Osteocyte (in vitro differentiated cells): Measurements from ENCODE around the gene ZNF343. TPM values are rescaled to one million over a fixed set of nuclear protein-coding genes. Genes with fewer than 3 reads are reported as not detected.
A peak's percentile ranks its signal among the peaks of the same experiment; 100 is the strongest.

Source experiments
- DNase-seq: peaks from one replicate; pipeline ENCODE4 v3.0.0; 2021; ENCODE audit warnings: mixed read lengths; ENCODE audit not compliant: unreplicated experiment; ENCODE audit errors: extremely low spot score
- H3K27ac Mint-ChIP-seq: one replicate; pipeline ENCODE4 v1.8.0; 2021; ENCODE audit warnings: mild to moderate bottlenecking, mixed read lengths; ENCODE audit not compliant: unreplicated experiment
- H3K27me3 Mint-ChIP-seq: one replicate; pipeline ENCODE4 v1.8.0; 2021; ENCODE audit warnings: mixed read lengths; ENCODE audit not compliant: unreplicated experiment
- H3K36me3 Mint-ChIP-seq: one replicate; pipeline ENCODE4 v1.8.0; 2021; ENCODE audit warnings: mixed read lengths; ENCODE audit not compliant: unreplicated experiment
- H3K4me1 Mint-ChIP-seq: one replicate; pipeline ENCODE4 v1.8.0; 2021; ENCODE audit warnings: mixed read lengths; ENCODE audit not compliant: unreplicated experiment
- H3K4me3 Mint-ChIP-seq: one replicate; pipeline ENCODE4 v1.8.0; 2021; ENCODE audit warnings: mild to moderate bottlenecking, moderate library complexity, mixed read lengths; ENCODE audit not compliant: unreplicated experiment
- H3K9me3 Mint-ChIP-seq: one replicate; pipeline ENCODE4 v1.8.0; 2021; ENCODE audit warnings: mixed read lengths; ENCODE audit not compliant: unreplicated experiment
- total RNA-seq: library from RNA; stranded (reverse); gene quantifications from 2 replicates; pipeline ENCODE4 v1.2.1, GENCODE V29; 2021
- TF ChIP-seq, protein P1 (sequence below): fragments of 200-600 bp; sonication (generic); IDR thresholded peaks from 2 replicates; pipeline ENCODE4 v1.5.0; 2021; ENCODE audit warnings: antibody characterized with exemption, mild to moderate bottlenecking, moderate library complexity

The ZNF343 gene
- total RNA-seq, 1 donor from 2014 or later, result 11.4 TPM

- H3K9me3 Mint-ChIP-seq, result no peaks in the 10 kb centered on the region
- peak overlapping the region; percentile 98 for H3K27ac Mint-ChIP-seq
- no peak for DNase-seq
- H3K4me1 Mint-ChIP-seq, result peaks cover 33% of the 10 kb centered on the region
- H3K4me3 Mint-ChIP-seq, result peak overlapping the region; percentile 97
- no peaks in the 10 kb centered on the region for H3K27me3 Mint-ChIP-seq
- TF ChIP-seq, protein P1, sequence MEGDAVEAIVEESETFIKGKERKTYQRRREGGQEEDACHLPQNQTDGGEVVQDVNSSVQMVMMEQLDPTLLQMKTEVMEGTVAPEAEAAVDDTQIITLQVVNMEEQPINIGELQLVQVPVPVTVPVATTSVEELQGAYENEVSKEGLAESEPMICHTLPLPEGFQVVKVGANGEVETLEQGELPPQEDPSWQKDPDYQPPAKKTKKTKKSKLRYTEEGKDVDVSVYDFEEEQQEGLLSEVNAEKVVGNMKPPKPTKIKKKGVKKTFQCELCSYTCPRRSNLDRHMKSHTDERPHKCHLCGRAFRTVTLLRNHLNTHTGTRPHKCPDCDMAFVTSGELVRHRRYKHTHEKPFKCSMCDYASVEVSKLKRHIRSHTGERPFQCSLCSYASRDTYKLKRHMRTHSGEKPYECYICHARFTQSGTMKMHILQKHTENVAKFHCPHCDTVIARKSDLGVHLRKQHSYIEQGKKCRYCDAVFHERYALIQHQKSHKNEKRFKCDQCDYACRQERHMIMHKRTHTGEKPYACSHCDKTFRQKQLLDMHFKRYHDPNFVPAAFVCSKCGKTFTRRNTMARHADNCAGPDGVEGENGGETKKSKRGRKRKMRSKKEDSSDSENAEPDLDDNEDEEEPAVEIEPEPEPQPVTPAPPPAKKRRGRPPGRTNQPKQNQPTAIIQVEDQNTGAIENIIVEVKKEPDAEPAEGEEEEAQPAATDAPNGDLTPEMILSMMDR, result no peak
- peaks cover 24% of the 10 kb centered on the region for H3K36me3 Mint-ChIP-seq
Measured at GRCh38 chr20:2469991-2470422, 38.7 kb downstream of the ZNF343 start.

DNA sequence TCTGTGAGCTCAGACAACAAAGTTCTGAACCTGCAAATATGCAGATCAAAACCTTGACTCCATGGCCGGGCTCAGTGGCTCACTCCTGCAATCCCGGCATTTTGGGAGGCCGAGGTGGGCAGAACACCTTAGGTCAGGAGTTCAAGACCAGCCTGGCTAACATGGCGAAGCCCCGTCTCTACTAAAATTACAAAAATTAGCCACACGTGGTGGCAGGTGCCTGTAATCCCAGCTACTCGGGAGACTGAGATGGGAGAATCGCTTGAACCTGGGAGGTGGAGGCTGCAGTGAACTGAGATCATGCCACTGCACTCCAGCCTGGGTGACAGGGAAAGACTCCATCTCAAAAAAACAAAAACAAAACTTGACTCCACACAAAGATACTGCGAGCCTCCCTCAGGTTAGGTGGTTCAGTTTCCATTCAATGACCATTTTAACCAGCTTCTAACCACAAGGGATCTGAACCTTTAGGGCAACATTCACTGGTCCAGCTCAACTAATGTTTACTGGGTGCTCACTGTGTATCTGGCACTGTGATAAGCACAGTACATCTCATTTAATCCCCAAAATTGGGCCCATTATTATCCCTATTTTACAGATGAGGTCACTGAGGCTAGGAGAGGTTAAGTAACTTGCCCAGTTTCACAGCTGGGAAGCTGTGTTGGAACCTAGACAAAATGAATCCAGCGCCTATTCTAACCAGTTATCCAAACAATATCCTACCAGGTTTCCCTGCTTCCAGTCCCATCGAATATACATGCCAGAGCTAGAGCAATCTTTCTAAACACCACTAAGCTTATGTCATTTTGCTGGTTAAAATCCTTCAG lies 39.9 kb downstream of the ZNF343 start:
- Mint-ChIP-seq H3K4me3 (peak overlapping the region; percentile 97), H3K27ac (no peak overlapping the region), H3K4me1 (peaks cover 33% of the 10 kb centered on the region), H3K36me3 (peaks cover 33% of the 10 kb centered on the region), H3K9me3 (no peaks in the 10 kb centered on the region), H3K27me3 (no peaks in the 10 kb centered on the region)
- no peak for DNase-seq
- TF ChIP-seq, protein P1, result no peak

DNA sequence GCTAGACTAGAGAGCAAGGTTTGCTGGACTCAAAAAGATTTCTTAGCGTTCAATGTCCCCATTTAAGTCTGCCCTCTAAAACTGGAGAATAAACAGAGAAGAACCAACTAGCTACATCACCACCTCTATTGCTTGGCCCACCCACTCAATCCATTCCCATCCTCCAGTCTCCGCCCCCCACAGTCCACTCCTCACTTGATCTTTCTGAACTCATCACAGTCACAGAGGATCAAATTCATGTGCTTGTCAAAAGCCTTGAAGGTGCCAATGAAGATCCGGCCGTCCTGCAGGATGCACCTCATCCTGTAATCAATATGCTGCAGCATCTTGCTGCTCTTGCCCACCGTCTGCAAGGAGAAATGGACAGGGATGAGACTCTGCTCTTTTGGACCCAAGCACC lies 41.3 kb downstream of the ZNF343 start:
- H3K9me3 Mint-ChIP-seq, result no peaks in the 10 kb centered on the region

DNA sequence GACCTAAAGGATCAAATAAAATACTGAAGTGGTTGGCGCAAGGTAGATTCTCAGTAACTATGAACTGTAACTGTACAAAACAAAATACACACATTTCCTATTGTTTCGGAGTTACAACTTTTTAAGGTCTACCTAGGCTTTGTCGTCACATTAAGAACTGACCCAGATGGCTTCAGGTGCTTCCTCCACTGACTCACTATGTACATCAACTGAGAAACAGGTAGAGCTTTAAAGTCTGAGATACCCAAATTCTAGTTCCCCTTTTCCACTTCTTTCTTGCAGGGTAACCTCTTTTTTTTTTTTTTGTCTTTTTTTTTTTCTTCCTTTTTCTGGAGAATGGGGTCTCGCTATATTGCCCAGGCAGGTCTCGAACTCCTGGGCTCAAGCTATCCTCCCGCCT lies 43.6 kb downstream of the ZNF343 start:
- Mint-ChIP-seq H3K4me3 (no peak overlapping the region), H3K4me1 (peaks cover 24% of the 10 kb centered on the region), H3K27ac (no peak overlapping the region), H3K36me3 (peaks cover 66% of the 10 kb centered on the region), H3K27me3 (no peaks in the 10 kb centered on the region), H3K9me3 (no peaks in the 10 kb centered on the region)
- TF ChIP-seq, protein P1, result no peak
- no peak for DNase-seq

More for the DNA sequence above, 41.3 kb downstream of the ZNF343 start:
- TF ChIP-seq, protein P1, result no peak
- Mint-ChIP-seq H3K4me1 (peaks cover 33% of the 10 kb centered on the region), H3K27ac (no peak overlapping the region), H3K4me3 (no peak overlapping the region), H3K36me3 (peaks cover 47% of the 10 kb centered on the region), H3K27me3 (no peaks in the 10 kb centered on the region)
- no peak for DNase-seq

DNA sequence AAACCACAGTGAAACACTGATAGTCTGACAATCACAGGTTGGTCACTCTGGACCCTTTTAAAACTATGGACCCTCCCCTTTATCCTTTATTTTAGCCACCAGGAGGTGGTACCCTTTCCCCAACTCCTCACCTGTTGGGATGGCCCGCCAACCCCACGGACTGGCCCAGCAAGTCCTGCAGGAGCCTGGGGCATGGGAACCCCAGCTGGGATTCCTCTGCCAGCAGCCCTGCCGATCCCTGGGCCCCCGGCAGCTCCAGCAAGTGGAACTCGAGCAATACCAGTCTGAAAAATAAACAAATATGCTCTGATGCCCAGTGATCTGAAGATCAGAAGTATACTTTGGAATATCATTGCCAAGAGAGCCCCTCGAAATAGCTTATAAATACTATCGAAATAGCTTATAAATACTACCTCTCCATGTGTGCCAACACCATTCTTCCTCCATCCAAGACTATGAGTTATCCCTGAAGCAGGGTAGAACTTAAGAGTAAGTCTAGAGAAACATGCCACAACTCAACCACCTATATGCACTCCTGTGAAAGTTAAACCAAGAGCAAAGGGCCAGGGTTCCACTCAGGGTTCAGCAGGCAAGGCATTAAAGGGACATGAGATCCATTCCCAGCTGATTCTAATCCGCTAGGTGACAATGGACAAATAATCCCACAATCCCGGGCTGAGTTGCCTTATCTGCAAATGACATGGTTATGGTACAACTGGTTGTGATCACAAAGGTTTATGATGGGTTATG lies 44.9 kb downstream of the ZNF343 start:
- TF ChIP-seq, protein P1, result no peak
- Mint-ChIP-seq H3K4me3 (no peak overlapping the region), H3K9me3 (no peaks in the 10 kb centered on the region), H3K27ac (no peak overlapping the region), H3K36me3 (peaks cover 70% of the 10 kb centered on the region), H3K4me1 (peaks cover 14% of the 10 kb centered on the region), H3K27me3 (no peaks in the 10 kb centered on the region)
- no peak for DNase-seq
